GM10266 (cell line): ENCODE measurements around the gene S100A14.
"Not testable (repeated sequence)": the region's sequence is repeated elsewhere in the genome, so short reads cannot be mapped to it uniquely, and the experiment has no call there.

Experiments used
- DNase-seq: peaks from one replicate; pipeline ENCODE4 v3.0.0; 2012; ENCODE audit errors: extremely low spot score
- TF ChIP-seq, protein P1 (sequence below): IDR thresholded peaks from 2 replicates; pipeline ENCODE4 v1.5.1; 2012; ENCODE audit warnings: mild to moderate bottlenecking, low read depth; ENCODE audit not compliant: control insufficient read depth, insufficient read depth; ENCODE audit errors: missing control alignments

Gene S100A14

DNA sequence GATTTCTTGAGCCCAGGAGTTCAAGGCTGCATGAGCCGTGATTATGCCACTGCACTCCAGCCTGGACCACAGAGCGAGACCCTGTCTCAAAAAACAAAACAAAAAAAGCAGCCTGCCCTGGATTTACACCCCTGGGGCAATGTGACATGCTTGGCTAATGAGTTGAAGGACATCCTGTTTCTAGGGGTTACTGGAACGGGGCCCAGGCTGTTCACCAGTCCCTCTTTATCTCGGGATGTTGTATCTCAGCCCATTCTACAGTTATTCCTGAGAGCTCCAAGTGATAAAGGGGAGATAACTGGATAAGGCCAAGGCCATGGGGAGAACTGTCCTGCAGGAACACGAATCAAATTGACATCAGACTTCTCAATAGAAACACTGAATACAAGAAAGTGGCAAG lies 28.8 kb downstream of the S100A14 start:
- TF ChIP-seq, protein P1, sequence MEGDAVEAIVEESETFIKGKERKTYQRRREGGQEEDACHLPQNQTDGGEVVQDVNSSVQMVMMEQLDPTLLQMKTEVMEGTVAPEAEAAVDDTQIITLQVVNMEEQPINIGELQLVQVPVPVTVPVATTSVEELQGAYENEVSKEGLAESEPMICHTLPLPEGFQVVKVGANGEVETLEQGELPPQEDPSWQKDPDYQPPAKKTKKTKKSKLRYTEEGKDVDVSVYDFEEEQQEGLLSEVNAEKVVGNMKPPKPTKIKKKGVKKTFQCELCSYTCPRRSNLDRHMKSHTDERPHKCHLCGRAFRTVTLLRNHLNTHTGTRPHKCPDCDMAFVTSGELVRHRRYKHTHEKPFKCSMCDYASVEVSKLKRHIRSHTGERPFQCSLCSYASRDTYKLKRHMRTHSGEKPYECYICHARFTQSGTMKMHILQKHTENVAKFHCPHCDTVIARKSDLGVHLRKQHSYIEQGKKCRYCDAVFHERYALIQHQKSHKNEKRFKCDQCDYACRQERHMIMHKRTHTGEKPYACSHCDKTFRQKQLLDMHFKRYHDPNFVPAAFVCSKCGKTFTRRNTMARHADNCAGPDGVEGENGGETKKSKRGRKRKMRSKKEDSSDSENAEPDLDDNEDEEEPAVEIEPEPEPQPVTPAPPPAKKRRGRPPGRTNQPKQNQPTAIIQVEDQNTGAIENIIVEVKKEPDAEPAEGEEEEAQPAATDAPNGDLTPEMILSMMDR = no peak
- DNase-seq = no peak

DNA sequence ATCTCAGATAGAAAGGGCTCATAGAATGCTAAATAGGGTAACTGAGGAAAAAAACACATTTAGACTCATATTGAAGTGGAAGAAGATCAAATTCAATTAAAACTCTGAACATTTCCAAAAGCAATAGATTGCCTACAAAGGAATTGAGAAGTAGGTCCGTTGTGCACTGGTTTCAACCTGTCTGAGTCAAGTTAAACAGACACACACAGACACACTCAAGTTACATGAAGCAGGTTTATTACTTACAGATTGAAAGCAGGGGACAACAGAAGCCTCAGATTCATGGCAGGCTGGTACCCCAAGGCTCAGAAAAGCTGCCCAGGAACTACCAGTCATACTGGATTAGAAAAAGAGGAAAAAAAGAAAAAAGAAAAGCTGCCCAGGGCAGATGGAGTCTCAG lies 29.8 kb downstream of the S100A14 start:
- TF ChIP-seq, protein P1 = no peak
- no peak for DNase-seq

DNA sequence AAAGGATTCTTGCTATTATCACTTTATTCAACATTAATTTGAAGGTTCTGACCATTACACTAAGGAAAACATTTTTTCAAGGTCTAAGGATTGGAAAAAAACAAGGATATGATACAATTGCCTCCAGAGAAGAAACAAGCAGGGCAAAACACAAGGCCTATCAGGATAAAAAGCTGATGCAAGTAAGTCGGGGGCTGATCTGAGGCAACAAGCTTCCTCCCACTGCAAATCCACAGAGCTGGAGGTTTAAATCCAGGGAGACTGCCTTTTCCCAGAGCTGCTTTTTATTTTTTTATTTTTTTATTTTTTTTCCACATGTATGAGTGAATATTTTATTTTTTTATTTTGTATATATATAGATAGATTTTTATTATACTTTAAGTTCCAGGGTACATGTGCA lies 31.1 kb downstream of the S100A14 start:
- no peak for DNase-seq
- TF ChIP-seq, protein P1 = no peak

DNA sequence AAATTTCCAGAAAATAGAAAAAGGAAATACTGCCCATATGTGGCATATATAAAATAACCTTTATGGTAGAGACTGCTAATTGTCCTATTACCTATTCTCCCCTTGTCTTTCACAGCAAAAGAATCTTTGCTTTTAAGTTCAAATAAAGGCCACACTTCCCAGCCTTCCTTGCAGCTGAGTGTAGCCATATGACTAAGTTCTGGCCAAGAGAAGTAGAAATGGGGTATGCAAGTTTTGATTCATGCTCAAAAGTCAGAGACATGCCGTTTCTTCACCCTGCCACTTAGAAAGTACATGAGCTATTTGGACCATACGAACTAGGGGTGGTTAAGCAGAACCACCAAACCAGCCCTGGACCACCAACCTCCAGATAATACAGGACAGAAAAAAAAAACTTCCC lies 32.1 kb downstream of the S100A14 start:
- TF ChIP-seq, protein P1 = no peak
- DNase-seq = no peak

DNA sequence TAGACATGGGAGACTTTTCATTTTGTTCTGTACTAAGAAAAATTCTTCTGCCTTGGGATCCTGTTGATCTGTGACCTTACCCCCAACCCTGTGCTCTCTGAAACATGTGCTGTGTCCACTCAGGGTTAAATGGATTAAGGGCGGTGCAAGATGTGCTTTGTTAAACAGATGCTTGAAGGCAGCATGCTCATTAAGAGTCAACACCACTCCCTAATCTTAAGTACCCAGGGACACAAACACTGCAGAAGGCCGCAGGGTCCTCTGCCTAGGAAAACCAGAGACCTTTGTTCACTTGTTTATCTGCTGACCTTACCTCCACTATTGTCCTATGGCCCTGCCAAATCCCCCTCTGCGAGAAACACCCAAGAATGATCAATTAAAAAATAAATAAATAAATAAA lies 32.6 kb downstream of the S100A14 start:
- DNase-seq = not testable (repeated sequence)

DNA sequence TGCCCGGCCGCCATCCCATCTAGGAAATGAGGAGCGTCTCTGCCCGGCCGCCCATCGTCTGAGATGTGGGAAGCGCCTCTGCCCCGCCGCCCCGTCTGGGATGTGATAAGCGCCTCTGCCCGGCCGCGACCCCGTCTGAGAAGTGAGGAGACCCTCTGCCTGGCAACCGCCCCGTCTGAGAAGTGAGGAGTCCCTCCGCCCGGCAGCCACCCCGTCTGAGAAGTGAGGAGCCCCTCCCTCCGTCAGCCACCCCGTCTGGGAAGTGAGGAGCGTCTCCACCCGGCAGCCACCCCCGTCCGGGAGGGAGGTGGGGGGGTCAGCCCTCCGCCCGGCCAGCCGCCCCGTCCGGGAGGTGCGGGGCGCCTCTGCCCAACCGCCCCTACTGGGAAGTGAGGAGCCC lies 33.3 kb downstream of the S100A14 start:
- DNase-seq = not testable (repeated sequence)

DNA sequence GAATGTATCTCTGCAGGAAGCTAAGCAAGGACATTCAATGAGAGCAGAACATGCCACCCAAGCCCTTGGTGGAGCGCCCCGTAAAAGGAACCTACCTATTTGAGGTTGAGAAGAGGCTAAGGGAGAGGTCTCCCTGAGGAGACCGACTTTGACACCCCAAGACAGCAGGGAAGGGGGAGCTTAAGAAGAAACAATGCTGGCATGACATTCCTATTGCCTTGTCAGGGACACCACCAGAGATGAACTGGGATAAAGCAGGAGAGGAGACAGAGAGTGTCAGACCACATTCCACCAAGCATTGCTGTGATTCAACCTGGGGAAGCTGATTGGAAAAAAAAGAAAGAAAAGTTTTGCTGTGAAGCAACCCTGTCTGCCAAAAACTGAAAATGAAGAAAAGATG lies 37.2 kb downstream of the S100A14 start:
- DNase-seq = no peak
- TF ChIP-seq, protein P1 = no peak

DNA sequence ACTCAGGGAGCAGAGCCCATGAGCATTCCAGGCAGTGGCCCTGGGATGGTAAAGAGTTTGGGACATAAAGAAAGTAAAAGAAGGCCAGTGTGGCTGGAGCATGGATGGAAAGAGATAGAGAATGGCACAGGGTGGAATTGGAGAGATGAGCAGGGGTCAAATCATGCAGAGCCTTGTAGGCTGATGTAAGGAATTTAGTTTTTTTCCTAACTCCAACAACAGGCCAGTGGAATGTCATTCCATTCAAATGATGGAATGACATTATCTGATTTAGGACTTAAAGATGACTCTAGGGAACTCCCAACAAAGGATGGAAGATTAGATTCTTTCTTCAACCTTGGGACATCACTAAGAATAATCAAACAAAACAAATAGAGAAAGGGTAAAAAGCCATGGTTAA lies 37.6 kb downstream of the S100A14 start:
- DNase-seq = no peak
- TF ChIP-seq, protein P1 = no peak
